Left ventricle myocardium inferior (tissue), 1 donor: Measurements from ENCODE around the gene ARPIN. TPM values are rescaled to one million over a fixed set of nuclear protein-coding genes. Genes with fewer than 3 reads are reported as not detected.
"Not testable (repeated sequence)": the region's sequence is repeated elsewhere in the genome, so short reads cannot be mapped to it uniquely, and the experiment has no call there.

Experiments
- DNase-seq: peaks from one replicate; pipeline ENCODE4 v3.0.0-alpha.2; 2020
- H3K27ac ChIP-seq: fragments of 200-600 bp; replicated peaks from 2 replicates; pipeline ENCODE4 v1.8.0; 2021
- H3K27me3 ChIP-seq: fragments of 200-600 bp; 2 replicates; pipeline ENCODE4 v1.8.0; 2021; ENCODE audit warnings: low read depth
- H3K36me3 ChIP-seq: fragments of 200-600 bp; 2 replicates; pipeline ENCODE4 v1.8.0; 2021
- H3K4me1 ChIP-seq: fragments of 200-600 bp; 2 replicates; pipeline ENCODE4 v1.8.0; 2021
- H3K4me3 ChIP-seq: fragments of 200-600 bp; 2 replicates; pipeline ENCODE4 v1.8.0; 2021; ENCODE audit warnings: mild to moderate bottlenecking, moderate library complexity
- H3K9me3 ChIP-seq: fragments of 200-600 bp; replicated peaks from 2 replicates; pipeline ENCODE4 v1.8.0; 2021
- intact Hi-C: fragments of 100-400 bp; cut with micrococcal nuclease; formaldehyde crosslinking; loops from one replicate; pipeline ENCODE4 v1.11.0; 2022
- total RNA-seq: library from RNA; stranded (reverse); fragmentation: NEBNext Ultra II Directional; extraction: Animal tissue kit (Norgen Biotek cat#: 25700); gene quantifications from one replicate; pipeline ENCODE4 v1.2.1, GENCODE V29; 2021
- TF ChIP-seq, protein P1 (sequence below): fragments of 200-600 bp; IDR thresholded peaks from 2 replicates; pipeline ENCODE4 v1.8.0; 2021; ENCODE audit warnings: antibody characterized with exemption, mild to moderate bottlenecking, borderline replicate concordance
- donor health status: DM: no; HTN: yes; CAD: no; lungs with severe emphysema.

ARPIN gene
- total RNA-seq, 1 donor from 2014 or later = 11.4 TPM

DNA sequence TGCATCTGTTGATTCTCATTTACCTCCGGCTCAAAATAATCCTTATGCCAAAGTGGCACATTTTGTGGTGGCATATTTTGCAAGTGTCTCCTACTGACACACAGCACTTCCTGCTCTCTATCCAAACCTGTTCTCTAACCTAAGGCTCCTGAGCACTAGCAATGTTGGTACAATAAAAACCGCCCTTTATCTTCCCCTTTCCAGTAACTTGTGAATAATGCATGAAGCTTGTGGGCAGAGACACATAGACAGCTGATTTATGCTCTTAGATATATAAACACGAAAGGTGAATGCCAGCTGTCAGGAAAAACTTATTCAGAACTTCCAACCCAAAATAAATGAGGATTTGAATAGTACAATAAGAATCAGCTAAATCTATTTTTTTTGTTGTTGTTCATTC, 34.6 kb upstream of the ARPIN start:
- Histone ChIP-seq H3K27ac (no peak overlapping the region), H3K4me3 (no peak overlapping the region), H3K9me3 (peaks cover 5% of the 10 kb centered on the region), H3K4me1 (no peaks in the 10 kb centered on the region), H3K27me3 (no peaks in the 10 kb centered on the region), H3K36me3 (no peaks in the 10 kb centered on the region)
- DNase-seq = no peak
- intact Hi-C loops = no loop called here
- TF ChIP-seq, protein P1, sequence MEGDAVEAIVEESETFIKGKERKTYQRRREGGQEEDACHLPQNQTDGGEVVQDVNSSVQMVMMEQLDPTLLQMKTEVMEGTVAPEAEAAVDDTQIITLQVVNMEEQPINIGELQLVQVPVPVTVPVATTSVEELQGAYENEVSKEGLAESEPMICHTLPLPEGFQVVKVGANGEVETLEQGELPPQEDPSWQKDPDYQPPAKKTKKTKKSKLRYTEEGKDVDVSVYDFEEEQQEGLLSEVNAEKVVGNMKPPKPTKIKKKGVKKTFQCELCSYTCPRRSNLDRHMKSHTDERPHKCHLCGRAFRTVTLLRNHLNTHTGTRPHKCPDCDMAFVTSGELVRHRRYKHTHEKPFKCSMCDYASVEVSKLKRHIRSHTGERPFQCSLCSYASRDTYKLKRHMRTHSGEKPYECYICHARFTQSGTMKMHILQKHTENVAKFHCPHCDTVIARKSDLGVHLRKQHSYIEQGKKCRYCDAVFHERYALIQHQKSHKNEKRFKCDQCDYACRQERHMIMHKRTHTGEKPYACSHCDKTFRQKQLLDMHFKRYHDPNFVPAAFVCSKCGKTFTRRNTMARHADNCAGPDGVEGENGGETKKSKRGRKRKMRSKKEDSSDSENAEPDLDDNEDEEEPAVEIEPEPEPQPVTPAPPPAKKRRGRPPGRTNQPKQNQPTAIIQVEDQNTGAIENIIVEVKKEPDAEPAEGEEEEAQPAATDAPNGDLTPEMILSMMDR = no peak

GRCh38 chr15:89946681-89947299, 34.0 kb upstream of the ARPIN start:
- H3K36me3 ChIP-seq = no peaks in the 10 kb centered on the region
- H3K27me3 ChIP-seq = no peaks in the 10 kb centered on the region
- H3K27ac ChIP-seq = no peak overlapping the region
- TF ChIP-seq, protein P1 = no peak
- intact Hi-C loops = no loop called here
- H3K9me3 ChIP-seq = peaks cover 5% of the 10 kb centered on the region
- H3K4me3 ChIP-seq = no peak overlapping the region
- no peak for DNase-seq
- H3K4me1 ChIP-seq = no peaks in the 10 kb centered on the region

DNA sequence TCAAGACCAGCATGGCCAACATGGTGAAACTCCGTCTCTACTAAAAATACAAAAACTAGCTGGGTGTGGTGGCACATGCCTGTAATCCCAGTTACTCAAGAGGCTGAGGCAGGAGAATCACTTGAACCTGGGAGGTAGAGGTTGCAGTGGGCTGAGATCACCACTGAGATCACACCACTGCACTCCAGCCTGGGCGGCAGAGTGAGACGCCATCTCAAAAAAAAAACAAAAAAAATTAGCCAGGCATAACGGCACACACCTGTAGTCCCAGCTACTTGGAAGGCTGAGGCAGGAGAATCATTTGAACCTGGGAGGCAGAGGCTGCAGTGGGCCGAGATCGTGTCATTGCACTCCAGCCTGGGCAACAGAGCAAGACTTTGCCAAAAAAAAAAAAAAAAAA, 31.0 kb upstream of the ARPIN start:
- DNase-seq, H3K27ac ChIP-seq, H3K4me3 ChIP-seq, H3K9me3 ChIP-seq, intact Hi-C loops, H3K27me3 ChIP-seq, H3K4me1 ChIP-seq, H3K36me3 ChIP-seq: not testable (repeated sequence)

- TF ChIP-seq, protein P1 = no peak
- intact Hi-C loops = no loop called here
- Histone ChIP-seq H3K4me1 (no peaks in the 10 kb centered on the region), H3K27ac (no peak overlapping the region), H3K36me3 (no peaks in the 10 kb centered on the region), H3K27me3 (no peaks in the 10 kb centered on the region), H3K9me3 (no peaks in the 10 kb centered on the region), H3K4me3 (no peak overlapping the region)
- DNase-seq = no peak
These were observed 27.2 kb upstream of the ARPIN start for GRCh38 chr15:89939910-89940309.

GRCh38 chr15:89939377-89939776, 26.6 kb upstream of the ARPIN start:
- DNase-seq, H3K36me3 ChIP-seq, intact Hi-C loops, H3K9me3 ChIP-seq, H3K4me3 ChIP-seq, H3K27ac ChIP-seq, H3K4me1 ChIP-seq, H3K27me3 ChIP-seq: not testable (repeated sequence)

DNA sequence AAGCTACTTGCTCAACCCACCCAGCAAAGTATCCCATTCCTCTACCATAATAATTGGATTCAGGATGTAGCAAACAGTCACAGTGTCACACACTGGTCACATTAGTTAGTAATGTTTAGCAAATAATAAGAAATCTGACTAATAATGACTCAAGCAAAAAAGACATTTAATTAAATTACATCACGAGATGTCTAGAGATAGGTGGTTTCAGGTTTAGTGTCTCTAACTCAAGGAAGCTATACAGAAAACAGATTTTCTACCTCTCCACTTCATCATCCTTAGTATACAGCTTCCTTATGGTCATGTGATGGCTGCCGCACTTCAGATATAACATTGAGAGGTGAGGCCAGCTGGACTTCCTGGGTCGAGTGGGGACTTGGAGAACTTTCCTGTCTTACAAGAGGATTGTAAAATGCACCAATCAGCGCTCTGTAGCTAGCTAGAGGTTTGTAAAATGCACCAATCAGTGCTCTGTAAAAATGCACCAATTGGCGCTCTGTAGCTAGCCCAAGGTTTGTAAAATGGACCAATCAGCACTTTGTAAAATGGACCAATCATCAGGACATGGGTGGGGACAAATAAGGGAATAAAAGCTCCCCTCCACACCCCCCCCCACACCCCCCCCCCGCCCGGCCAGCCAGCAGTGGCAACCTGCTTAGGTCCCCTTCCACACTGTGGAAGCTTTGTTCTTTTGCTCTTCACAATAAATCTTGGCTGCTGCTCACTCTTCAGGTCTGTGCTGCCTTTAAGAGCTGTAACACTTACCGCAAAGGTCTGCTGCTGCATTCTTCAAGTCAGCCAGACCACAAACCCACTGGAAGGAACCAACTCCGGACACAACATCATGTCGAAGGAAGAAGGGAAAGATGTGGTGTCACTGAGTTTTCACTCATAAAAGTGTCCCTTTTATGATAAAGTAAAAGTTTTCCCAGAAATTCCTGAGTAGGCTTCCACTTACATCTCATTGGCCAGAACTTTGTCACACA, 24.9 kb upstream of the ARPIN start:
- TF ChIP-seq, protein P1 = no peak
- no peak overlapping the region for H3K4me3 ChIP-seq
- no peaks in the 10 kb centered on the region for H3K27me3 ChIP-seq
- intact Hi-C loops = no loop called here
- no peaks in the 10 kb centered on the region for H3K4me1 ChIP-seq
- H3K9me3 ChIP-seq = no peaks in the 10 kb centered on the region
- no peak for DNase-seq
- H3K36me3 ChIP-seq = no peaks in the 10 kb centered on the region
- no peak overlapping the region for H3K27ac ChIP-seq
